ENCODE data around the gene DACT2. TPM values are rescaled to one million over a fixed set of nuclear protein-coding genes. Genes with fewer than 3 reads are reported as not detected.

Gene DACT2
- total RNA-seq, 2 donors from 2014 or later, result 4.9 to 5.4 TPM

DNA sequence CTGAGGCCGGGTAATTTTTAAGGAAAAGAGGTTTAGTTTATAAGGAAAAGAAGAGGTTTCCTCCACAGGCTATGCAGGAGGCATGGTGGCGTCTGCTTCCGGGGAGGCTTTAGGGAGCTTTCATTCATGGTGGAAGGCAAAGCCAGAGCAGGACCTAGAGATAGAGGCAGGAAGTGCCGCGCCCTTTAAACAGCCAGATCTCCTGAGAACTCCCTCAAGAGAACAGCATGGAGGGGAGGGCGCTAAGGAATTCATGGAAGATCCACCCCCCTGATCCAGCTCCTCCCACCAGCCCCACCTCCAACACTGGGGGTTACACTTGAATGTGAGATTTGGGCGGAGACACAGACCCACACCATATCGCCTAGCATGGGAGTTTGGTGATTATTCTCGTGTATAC, 13.9 kb upstream of the DACT2 start:
- peak overlapping the region in 3 of 4 donors; percentile 30 to 61 (median 49) for H3K27ac ChIP-seq
- TF ChIP-seq, protein P1, sequence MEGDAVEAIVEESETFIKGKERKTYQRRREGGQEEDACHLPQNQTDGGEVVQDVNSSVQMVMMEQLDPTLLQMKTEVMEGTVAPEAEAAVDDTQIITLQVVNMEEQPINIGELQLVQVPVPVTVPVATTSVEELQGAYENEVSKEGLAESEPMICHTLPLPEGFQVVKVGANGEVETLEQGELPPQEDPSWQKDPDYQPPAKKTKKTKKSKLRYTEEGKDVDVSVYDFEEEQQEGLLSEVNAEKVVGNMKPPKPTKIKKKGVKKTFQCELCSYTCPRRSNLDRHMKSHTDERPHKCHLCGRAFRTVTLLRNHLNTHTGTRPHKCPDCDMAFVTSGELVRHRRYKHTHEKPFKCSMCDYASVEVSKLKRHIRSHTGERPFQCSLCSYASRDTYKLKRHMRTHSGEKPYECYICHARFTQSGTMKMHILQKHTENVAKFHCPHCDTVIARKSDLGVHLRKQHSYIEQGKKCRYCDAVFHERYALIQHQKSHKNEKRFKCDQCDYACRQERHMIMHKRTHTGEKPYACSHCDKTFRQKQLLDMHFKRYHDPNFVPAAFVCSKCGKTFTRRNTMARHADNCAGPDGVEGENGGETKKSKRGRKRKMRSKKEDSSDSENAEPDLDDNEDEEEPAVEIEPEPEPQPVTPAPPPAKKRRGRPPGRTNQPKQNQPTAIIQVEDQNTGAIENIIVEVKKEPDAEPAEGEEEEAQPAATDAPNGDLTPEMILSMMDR (IDR thresholded peaks at IDR 0.05), result no peak
- peak in 2 of 3 donors; percentile 14 to 30 for TF ChIP-seq POLR2A (IDR thresholded peaks at IDR 0.05)
- intact Hi-C loops (cut with DNase I), result no loop called here
- no peaks in the 10 kb centered on the region for H3K36me3 ChIP-seq (replicated peaks in 1 of 2; ENCODE audit: insufficient read depth in 1 of 2, low read depth in 2 of 2)
- H3K4me3 ChIP-seq, result no peak overlapping the region
- WGBS, 2 donors, result 26 to 47% methylated on average over 9 of the region's 9 CpGs
- H3K27me3 ChIP-seq, result no peaks in the 10 kb centered on the region
- ATAC-seq, result peak; percentile 66
- no peaks in the 10 kb centered on the region for H3K9me3 ChIP-seq
- peak in 3 of 4 donors; percentile 39 to 73 (median 55) for DNase-seq
- peaks cover 13% of the 10 kb centered on the region for H3K4me1 ChIP-seq

GRCh38 chr6:168333039-168333438, 13.5 kb upstream of the DACT2 start:
- Histone ChIP-seq H3K27ac (peak overlapping the region in 3 of 4 donors; percentile 30 to 61 (median 49)), H3K4me1 (peaks cover 13% of the 10 kb centered on the region), H3K36me3 (replicated peaks in 1 of 2; ENCODE audit: insufficient read depth in 1 of 2, low read depth in 2 of 2) (no peaks in the 10 kb centered on the region), H3K9me3 (no peaks in the 10 kb centered on the region), H3K27me3 (no peaks in the 10 kb centered on the region), H3K4me3 (no peak overlapping the region)
- no peak for TF ChIP-seq POLR2A (IDR thresholded peaks at IDR 0.05)
- TF ChIP-seq, protein P1 (IDR thresholded peaks at IDR 0.05), result peak; percentile 27 to 63 (median 57)
- intact Hi-C loops (cut with DNase I), result no loop called here
- peak; percentile 33 to 50 (median 44) for DNase-seq
- peak; percentile 83 for ATAC-seq
- WGBS, 2 donors, result 45 to 47% methylated on average over 5 of the region's 5 CpGs

DNA sequence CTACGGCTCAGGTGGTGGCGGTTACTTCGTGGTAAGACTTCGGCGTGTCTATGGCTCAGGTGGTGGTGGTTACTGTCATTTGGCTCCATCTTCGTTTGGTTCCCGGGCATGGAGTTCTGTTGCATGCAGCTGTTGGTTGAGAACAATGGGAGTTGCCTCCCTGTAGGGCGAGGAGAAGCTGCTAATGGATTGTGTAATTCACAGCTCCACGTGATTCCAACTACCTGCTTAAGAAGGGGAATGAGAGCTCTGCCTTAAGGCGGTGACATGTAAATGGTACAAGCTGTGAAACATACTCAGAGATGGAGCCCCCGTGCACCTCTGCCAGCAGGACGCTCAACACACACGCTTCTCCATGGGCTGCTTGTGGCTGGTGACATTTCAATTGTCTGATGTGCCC, 12.4 kb upstream of the DACT2 start:
- ATAC-seq (no peak), DNase-seq (no peak)
- Histone ChIP-seq H3K27me3 (no peaks in the 10 kb centered on the region), H3K4me1 (peaks cover 13% of the 10 kb centered on the region), H3K27ac (no peak overlapping the region), H3K9me3 (no peaks in the 10 kb centered on the region), H3K4me3 (no peak overlapping the region), H3K36me3 (replicated peaks in 1 of 2; ENCODE audit: insufficient read depth in 1 of 2, low read depth in 2 of 2) (no peaks in the 10 kb centered on the region)
- intact Hi-C loops (cut with DNase I), result no loop called here
- 64 to 83% methylated on average over 12 to 13 of the region's 13 CpGs for WGBS, 2 donors
- TF ChIP-seq, protein P1 (IDR thresholded peaks at IDR 0.05), result no peak

- no peaks in the 10 kb centered on the region for H3K9me3 ChIP-seq
- no peaks in the 10 kb centered on the region for H3K36me3 ChIP-seq (replicated peaks in 1 of 2; ENCODE audit: insufficient read depth in 1 of 2, low read depth in 2 of 2)
- DNase-seq (no peak), ATAC-seq (no peak)
- no peak for TF ChIP-seq POLR2A (IDR thresholded peaks at IDR 0.05)
- TF ChIP-seq, protein P1 (IDR thresholded peaks at IDR 0.05), result no peak
- H3K27ac ChIP-seq, result no peak overlapping the region
- no peak overlapping the region for H3K4me3 ChIP-seq
- H3K27me3 ChIP-seq, result no peaks in the 10 kb centered on the region
- peaks cover 13% of the 10 kb centered on the region for H3K4me1 ChIP-seq
- 44 to 63% methylated on average over 4 of the region's 4 CpGs for WGBS, 2 donors
- intact Hi-C loops (cut with DNase I), result no loop called here
These were observed 11.5 kb upstream of the DACT2 start for GRCh38 chr6:168331058-168331457.

DNA sequence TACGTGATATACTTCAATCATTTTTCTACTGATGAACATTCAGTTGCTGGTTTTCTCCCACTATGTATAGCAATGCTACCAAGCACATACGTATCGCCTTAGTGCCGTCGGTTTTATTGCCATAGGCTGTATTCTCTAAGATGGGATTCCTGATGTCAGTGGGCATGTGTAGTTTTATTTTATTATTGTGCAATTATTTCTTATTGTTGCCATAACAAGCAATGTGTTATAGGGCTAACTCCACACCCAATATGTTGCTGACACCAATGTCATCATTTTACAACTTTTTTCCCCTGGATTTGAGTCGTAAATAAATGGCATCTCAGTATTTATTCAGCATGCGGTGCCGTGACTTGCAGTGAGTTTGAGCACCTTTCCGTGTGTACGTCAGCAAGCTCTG, 10.8 kb upstream of the DACT2 start:
- H3K36me3 ChIP-seq (replicated peaks in 1 of 2; ENCODE audit: insufficient read depth in 1 of 2, low read depth in 2 of 2), result no peaks in the 10 kb centered on the region
- WGBS, 2 donors, result 82 to 85% methylated on average over 10 of the region's 10 CpGs
- no peak for ATAC-seq
- H3K27me3 ChIP-seq, result no peaks in the 10 kb centered on the region
- no peak for DNase-seq
- intact Hi-C loops (cut with DNase I), result no loop called here
- H3K4me3 ChIP-seq, result no peak overlapping the region
- TF ChIP-seq, protein P1 (IDR thresholded peaks at IDR 0.05), result no peak
- no peak for TF ChIP-seq POLR2A (IDR thresholded peaks at IDR 0.05)
- no peaks in the 10 kb centered on the region for H3K9me3 ChIP-seq
- peaks cover 13% of the 10 kb centered on the region for H3K4me1 ChIP-seq
- H3K27ac ChIP-seq, result no peak overlapping the region

All from body of pancreas (tissue), 4 donors.